HepG2 (cell line): ENCODE data around the gene IZUMO4. TPM values are rescaled to one million over a fixed set of nuclear protein-coding genes. Genes with fewer than 3 reads are reported as not detected.

Experiments
- BCL6 ChIP-seq: IDR thresholded peaks from 2 replicates; pipeline ENCODE4 v1.6.1; 2016; ENCODE audit warnings: missing genetic modification reagents, missing compliant biosample characterization
- ELF3 ChIP-seq: IDR thresholded peaks from 2 replicates; pipeline ENCODE4 v1.6.1; 2016; ENCODE audit warnings: missing genetic modification reagents, missing compliant biosample characterization
- HDAC1 ChIP-seq: sonication (generic); formaldehyde crosslinking; IDR thresholded peaks from 2 replicates; pipeline ENCODE4 v1.5.1; 2020; ENCODE audit warnings: mild to moderate bottlenecking, missing genetic modification reagents
- HDAC2 ChIP-seq: sonication (generic); formaldehyde crosslinking; IDR thresholded peaks from 2 replicates; pipeline ENCODE4 v1.4.0; 2020; ENCODE audit warnings: missing genetic modification reagents
- MBD4 ChIP-seq: IDR thresholded peaks from 2 replicates; pipeline ENCODE4 v1.6.1; 2012; ENCODE audit warnings: low read length, inconsistent platforms, borderline replicate concordance
- MXD3 ChIP-seq: IDR thresholded peaks from 2 replicates; pipeline ENCODE4 v1.6.1; 2016; ENCODE audit warnings: mild to moderate bottlenecking, missing biosample characterization, missing genetic modification reagents
- NCOA1 ChIP-seq: sonication (generic); formaldehyde crosslinking; IDR thresholded peaks from 2 replicates; pipeline ENCODE4 v1.9.0; 2021; ENCODE audit warnings: missing genetic modification reagents
- NRL ChIP-seq: sonication (generic); formaldehyde crosslinking; IDR thresholded peaks from 2 replicates; pipeline ENCODE4 v1.5.0; 2020; ENCODE audit warnings: missing genetic modification reagents, mild to moderate bottlenecking, moderate library complexity, borderline replicate concordance
- PAX8 ChIP-seq: sonication (generic); formaldehyde crosslinking; IDR thresholded peaks from 2 replicates; pipeline ENCODE4 v1.8.0; 2022; ENCODE audit warnings: mild to moderate bottlenecking, missing genetic modification reagents, borderline replicate concordance
- POLR2A ChIP-seq, 2 experiments: IDR thresholded peaks; 2 replicates each; pipeline ENCODE4 v1.6.1; 2011; ENCODE audit warnings: low read depth in 2 of 2, low read length in 2 of 2, mild to moderate bottlenecking in 1 of 2, moderate library complexity in 1 of 2; ENCODE audit not compliant: insufficient read depth in 1 of 2
- POLR2AphosphoS5 ChIP-seq: IDR thresholded peaks from 2 replicates; pipeline ENCODE4 v1.6.1; 2012; ENCODE audit warnings: low read depth, low read length
- PRDM10 ChIP-seq: sonication (generic); formaldehyde crosslinking; IDR thresholded peaks from 2 replicates; pipeline ENCODE4 v1.4.0; 2020; ENCODE audit warnings: low read depth, missing genetic modification reagents
- RBFOX2 ChIP-seq: fragments of 200-400 bp; formaldehyde crosslinking; IDR thresholded peaks from 2 replicates; pipeline ENCODE4 v1.6.1; 2017; ENCODE audit warnings: low read depth, mild to moderate bottlenecking, low read length
- SALL1 ChIP-seq: sonication (generic); formaldehyde crosslinking; IDR thresholded peaks from 2 replicates; pipeline ENCODE4 v1.8.0; 2022; ENCODE audit warnings: mild to moderate bottlenecking, missing genetic modification reagents
- SNRNP70 ChIP-seq: fragments of 200-400 bp; formaldehyde crosslinking; IDR thresholded peaks from 2 replicates; pipeline ENCODE4 v1.6.1; 2017; ENCODE audit warnings: mild to moderate bottlenecking, low read depth, low read length, moderate library complexity
- THAP11 ChIP-seq: IDR thresholded peaks from 2 replicates; pipeline ENCODE4 v1.6.1; 2016; ENCODE audit warnings: missing biosample characterization, missing genetic modification reagents
- ZBTB4 ChIP-seq: sonication (generic); formaldehyde crosslinking; IDR thresholded peaks from 2 replicates; pipeline ENCODE4 v1.4.0; 2020; ENCODE audit warnings: missing genetic modification reagents, mild to moderate bottlenecking, borderline replicate concordance
- ZFY ChIP-seq: sonication (generic); formaldehyde crosslinking; IDR thresholded peaks from 2 replicates; pipeline ENCODE4 v1.4.0; 2020; ENCODE audit warnings: missing genetic modification reagents
- ZNF557 ChIP-seq: sonication (generic); formaldehyde crosslinking; IDR thresholded peaks from 2 replicates; pipeline ENCODE4 v1.4.0; 2020; ENCODE audit warnings: missing genetic modification reagents
- ZNF558 ChIP-seq: sonication (generic); formaldehyde crosslinking; IDR thresholded peaks from 2 replicates; pipeline ENCODE4 v1.9.0; 2022; ENCODE audit warnings: mild to moderate bottlenecking, missing genetic modification reagents, borderline replicate concordance
- ZNF746 ChIP-seq: sonication (generic); formaldehyde crosslinking; IDR thresholded peaks from 2 replicates; pipeline ENCODE4 v1.8.0; 2022; ENCODE audit warnings: mild to moderate bottlenecking, missing genetic modification reagents
- ZNF768 ChIP-seq: sonication (generic); formaldehyde crosslinking; IDR thresholded peaks from 2 replicates; pipeline ENCODE4 v1.4.0; 2020; ENCODE audit warnings: missing genetic modification reagents
- ZNF776 ChIP-seq: sonication (generic); formaldehyde crosslinking; IDR thresholded peaks from 2 replicates; pipeline ENCODE4 v1.4.0; 2020; ENCODE audit warnings: mild to moderate bottlenecking, missing genetic modification reagents
- ZSCAN21 ChIP-seq: sonication (generic); formaldehyde crosslinking; IDR thresholded peaks from 2 replicates; pipeline ENCODE4 v1.8.0; 2022; ENCODE audit warnings: mild to moderate bottlenecking, missing genetic modification reagents, moderate library complexity, borderline replicate concordance
- polyA plus RNA-seq, 8 experiments: library from polyadenylated mRNA; depleted of rRNA in 3 of 8; stranded (reverse) in 7 of 8; unstranded in 1 of 8; fragments of >200 nt; fragmentation: Illumina TruSeq in 4 of 8; extraction: Trizol in 4 of 8; gene quantifications; 2 replicates each; pipeline versions ENCODE4 v1.2.1 to v1.2.3, GENCODE V29; 2011 to 2016; ENCODE audit warnings: low read depth in 4 of 8, missing spikeins in 1 of 8, mixed read lengths in 1 of 8; ENCODE audit not compliant: insufficient read depth in 1 of 8
- total RNA-seq, 5 experiments: library from RNA; depleted of rRNA; stranded (reverse); fragments of >200 nt; fragmentation: Illumina TruSeq; extraction: Trizol; gene quantifications; 2 replicates each; pipeline ENCODE4 v1.2.3, GENCODE V29; 2016; ENCODE audit warnings: low read depth in 1 of 5

IZUMO4 gene
- total and polyA plus RNA-seq, 2 of the 13 experiments (the other 11 are each of a cell fraction or from before 2014, with no cell fraction given): 0.77 to 3.9 TPM

GRCh38 chr19:2055931-2056836 lies 40.5 kb upstream of the IZUMO4 start (continued):
- peak; percentile 54 for TF ChIP-seq THAP11 (CRISPR knock-in tag)
- no peak for TF ChIP-seq ZBTB4 (CRISPR knock-in tag)
- 0 out of 2 replicates have a peak, but pooled peaks have one; percentile 36 for TF ChIP-seq ZFY (CRISPR knock-in tag)
- peak; percentile 70; the same call in 1 of the 2 replicates for TF ChIP-seq ELF3 (CRISPR knock-in tag)
- peak; percentile 35; the same call in 1 of the 2 replicates for TF ChIP-seq SALL1 (CRISPR knock-in tag)
- no peak for TF ChIP-seq MBD4
- TF ChIP-seq NCOA1 (CRISPR knock-in tag): no peak
- peak; percentile 86 for TF ChIP-seq ZNF746 (CRISPR knock-in tag)
- no peak for TF ChIP-seq SNRNP70
- 0 out of 2 replicates have a peak, but pooled peaks have one; percentile 57 for TF ChIP-seq ZSCAN21 (CRISPR knock-in tag)
- TF ChIP-seq HDAC1 (CRISPR knock-in tag): peak; percentile 29; the same call in 1 of the 2 replicates
- no peak for TF ChIP-seq NRL (CRISPR knock-in tag)
- TF ChIP-seq POLR2AphosphoS5: peak; percentile 55; the same call in 1 of the 2 replicates
- no peak for TF ChIP-seq ZNF558 (CRISPR knock-in tag)
- TF ChIP-seq BCL6: no peak
- TF ChIP-seq ZNF768 (CRISPR knock-in tag): peak; percentile 37; the same call in 1 of the 2 replicates
- no peak for TF ChIP-seq MXD3 (CRISPR knock-in tag)
- no peak for TF ChIP-seq ZNF776 (CRISPR knock-in tag)
- TF ChIP-seq RBFOX2: peak; percentile 51; the same call in 1 of the 2 replicates
- no peak for TF ChIP-seq PAX8 (CRISPR knock-in tag)
- TF ChIP-seq PRDM10: no peak
- TF ChIP-seq POLR2A (IDR thresholded peaks at IDR 0.05; ENCODE audit: insufficient read depth in 1 of 2, low read depth in 2 of 2, low read length in 2 of 2): peak; percentile 26 to 70; a peak in 2 of 4 replicates
- TF ChIP-seq HDAC2 (CRISPR knock-in tag): peak; percentile 24; the same call in 1 of the 2 replicates
- TF ChIP-seq ZNF557 (CRISPR knock-in tag): no peak
